Thoracic aorta (tissue), 2 donors: ENCODE data around the gene DMWD. TPM values are rescaled to one million over a fixed set of nuclear protein-coding genes. Genes with fewer than 3 reads are reported as not detected.

Experiments
- ATAC-seq: fragments of 150-250 bp; one replicate; pipeline ENCODE4 v1.8.0; 2017; ENCODE audit warnings: low read depth; ENCODE audit not compliant: insufficient number of reproducible peaks, low FRiP score
- DNase-seq: peaks from one replicate; pipeline ENCODE4 v3.0.0-alpha.2; 2020; ENCODE audit warnings: low spot score
- H3K27ac ChIP-seq, 2 donors: fragments of 200-600 bp; sonication (generic); 1 replicate in 1 of 2; 2 replicates in 1 of 2; pipeline ENCODE4 v1.5.1; 2016; ENCODE audit warnings: mild to moderate bottlenecking in 2 of 2, moderate library complexity in 2 of 2
- H3K27me3 ChIP-seq: fragments of 200-600 bp; sonication (generic); replicated peaks from 2 replicates; pipeline ENCODE4 v1.6.0; 2016; ENCODE audit warnings: mild to moderate bottlenecking; ENCODE audit not compliant: insufficient read depth
- H3K36me3 ChIP-seq: fragments of 200-600 bp; sonication (generic); one replicate; pipeline ENCODE4 v1.5.1; 2016
- H3K4me1 ChIP-seq, 2 donors: fragments of 200-600 bp; sonication (generic); 1 replicate in 1 of 2; 2 replicates in 1 of 2; pipeline versions ENCODE4 v1.5.1 to v1.6.0; 2016; ENCODE audit warnings: low read depth in 2 of 2, mild to moderate bottlenecking in 1 of 2; ENCODE audit not compliant: control insufficient read depth in 1 of 2
- H3K4me3 ChIP-seq: fragments of 200-600 bp; sonication (generic); 2 replicates; pipeline ENCODE4 v1.5.1; 2016; ENCODE audit warnings: mild to moderate bottlenecking
- H3K9me3 ChIP-seq: fragments of 200-600 bp; sonication (generic); 2 replicates; pipeline ENCODE4 v1.5.1; 2016
- total RNA-seq, 2 donors: library from RNA; depleted of rRNA; stranded (reverse); fragments of >200 nt; gene quantifications; one replicate each; pipeline versions ENCODE4 v1.1.0 to v1.2.3, GENCODE V29; 2016
- TF ChIP-seq, protein P1 (sequence below): fragments of 200-600 bp; sonication (generic); IDR thresholded peaks from one replicate; pipeline ENCODE4 v1.5.1; 2019; ENCODE audit warnings: antibody characterized with exemption

The DMWD gene
- total RNA-seq, 2 donors from 2014 or later: 79.1 to 91.1 TPM

DNA sequence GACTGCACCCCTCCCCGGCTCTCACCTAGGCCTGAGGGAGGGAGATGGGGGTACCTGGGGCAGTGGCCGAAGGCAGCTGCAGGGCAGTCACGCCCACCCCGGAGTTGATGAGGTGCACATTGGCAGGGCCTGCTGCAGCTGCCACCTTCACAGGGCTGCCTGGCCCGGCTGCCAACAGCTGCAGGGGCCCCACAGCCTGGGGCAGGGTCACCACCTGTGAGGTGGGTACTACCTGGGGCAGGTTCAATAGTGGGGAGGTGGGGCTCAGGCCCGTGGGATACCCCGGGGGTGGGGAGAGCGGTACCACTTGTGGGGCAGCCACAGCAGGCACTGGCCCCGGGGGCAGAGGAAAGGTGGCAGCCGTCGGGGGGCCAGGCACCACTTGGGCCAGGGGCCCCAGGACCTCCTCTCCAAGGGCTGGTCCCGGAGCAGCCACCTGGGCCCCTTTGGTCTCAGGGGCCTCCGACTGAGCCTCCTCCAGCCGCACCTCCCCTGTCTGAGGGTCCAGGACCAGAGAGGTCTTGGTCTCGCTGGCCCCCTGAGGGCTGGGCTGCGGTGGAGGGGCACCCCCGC lies 26.3 kb downstream of the DMWD start:
- H3K4me1 ChIP-seq: peaks cover 31 to 49% of the 10 kb centered on the region in 2 donors
- DNase-seq: no peak
- H3K4me3 ChIP-seq: peak overlapping the region; percentile 98

GRCh38 chr19:45765702-45766295 lies 26.8 kb downstream of the DMWD start:
- DNase-seq (no peak), ATAC-seq (no peak)
- no peaks in the 10 kb centered on the region for H3K9me3 ChIP-seq
- TF ChIP-seq, protein P1, sequence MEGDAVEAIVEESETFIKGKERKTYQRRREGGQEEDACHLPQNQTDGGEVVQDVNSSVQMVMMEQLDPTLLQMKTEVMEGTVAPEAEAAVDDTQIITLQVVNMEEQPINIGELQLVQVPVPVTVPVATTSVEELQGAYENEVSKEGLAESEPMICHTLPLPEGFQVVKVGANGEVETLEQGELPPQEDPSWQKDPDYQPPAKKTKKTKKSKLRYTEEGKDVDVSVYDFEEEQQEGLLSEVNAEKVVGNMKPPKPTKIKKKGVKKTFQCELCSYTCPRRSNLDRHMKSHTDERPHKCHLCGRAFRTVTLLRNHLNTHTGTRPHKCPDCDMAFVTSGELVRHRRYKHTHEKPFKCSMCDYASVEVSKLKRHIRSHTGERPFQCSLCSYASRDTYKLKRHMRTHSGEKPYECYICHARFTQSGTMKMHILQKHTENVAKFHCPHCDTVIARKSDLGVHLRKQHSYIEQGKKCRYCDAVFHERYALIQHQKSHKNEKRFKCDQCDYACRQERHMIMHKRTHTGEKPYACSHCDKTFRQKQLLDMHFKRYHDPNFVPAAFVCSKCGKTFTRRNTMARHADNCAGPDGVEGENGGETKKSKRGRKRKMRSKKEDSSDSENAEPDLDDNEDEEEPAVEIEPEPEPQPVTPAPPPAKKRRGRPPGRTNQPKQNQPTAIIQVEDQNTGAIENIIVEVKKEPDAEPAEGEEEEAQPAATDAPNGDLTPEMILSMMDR: no peak
- peaks cover 31 to 43% of the 10 kb centered on the region in 2 donors for H3K4me1 ChIP-seq
- peak overlapping the region; percentile 94 to 98 for H3K27ac ChIP-seq
- no peaks in the 10 kb centered on the region for H3K36me3 ChIP-seq
- H3K27me3 ChIP-seq: no peaks in the 10 kb centered on the region
- H3K4me3 ChIP-seq: peak overlapping the region; percentile 98

More for the DNA sequence above, 26.3 kb downstream of the DMWD start:
- TF ChIP-seq, protein P1: no peak
- Histone ChIP-seq H3K27ac (peak overlapping the region; percentile 94 to 98), H3K9me3 (no peaks in the 10 kb centered on the region), H3K36me3 (peaks cover 3% of the 10 kb centered on the region), H3K27me3 (no peaks in the 10 kb centered on the region)
- no peak for ATAC-seq

- no peaks in the 10 kb centered on the region for H3K9me3 ChIP-seq
- H3K4me1 ChIP-seq: peaks cover 31 to 41% of the 10 kb centered on the region in 2 donors
- ATAC-seq: no peak
- DNase-seq: no peak
- TF ChIP-seq, protein P1: no peak
- H3K27ac ChIP-seq: peak overlapping the region; percentile 94 to 98
- H3K27me3 ChIP-seq: no peaks in the 10 kb centered on the region
- H3K4me3 ChIP-seq: peak overlapping the region; percentile 53
- H3K36me3 ChIP-seq: no peaks in the 10 kb centered on the region
Observed at GRCh38 chr19:45764945-45765701, 27.5 kb downstream of the DMWD start.

GRCh38 chr19:45764475-45764874 lies 28.2 kb downstream of the DMWD start:
- TF ChIP-seq, protein P1: no peak
- Histone ChIP-seq H3K27me3 (no peaks in the 10 kb centered on the region), H3K9me3 (no peaks in the 10 kb centered on the region), H3K4me1 (peaks cover 31 to 41% of the 10 kb centered on the region in 2 donors), H3K36me3 (no peaks in the 10 kb centered on the region), H3K4me3 (peak overlapping the region; percentile 53), H3K27ac (peak overlapping the region; percentile 94 to 98)
- no peak for ATAC-seq
- no peak for DNase-seq

DNA sequence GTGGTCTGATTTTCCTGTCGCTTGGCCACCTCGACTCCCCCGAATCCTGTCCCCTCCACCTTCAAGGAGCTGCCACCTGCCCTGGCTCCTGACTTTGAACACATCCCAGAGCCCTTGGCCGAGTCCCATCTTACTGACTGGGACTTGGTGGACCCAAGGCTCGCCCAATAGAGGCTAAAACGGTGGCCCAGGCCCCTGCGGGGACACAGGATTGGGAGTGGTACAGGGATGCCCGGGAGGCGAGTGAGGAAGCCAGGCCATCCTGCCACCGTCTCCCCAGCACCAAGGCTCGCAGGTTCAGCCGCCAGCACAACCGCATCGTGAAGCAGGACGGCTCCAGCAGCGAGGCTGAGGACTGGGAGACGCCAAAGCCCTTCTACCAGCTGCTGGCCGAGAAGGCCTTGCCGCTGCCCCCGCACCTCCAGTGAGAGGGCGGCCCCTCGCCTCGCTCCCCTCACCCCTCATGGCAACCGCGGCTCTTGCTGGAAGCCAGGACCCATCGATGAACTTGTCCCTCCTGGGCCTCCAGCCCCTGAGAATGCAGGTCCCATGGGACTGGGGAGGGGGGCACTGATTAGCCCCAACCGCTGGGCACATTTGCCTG lies 28.9 kb downstream of the DMWD start:
- H3K9me3 ChIP-seq: no peaks in the 10 kb centered on the region
- H3K4me1 ChIP-seq: peaks cover 31 to 41% of the 10 kb centered on the region in 2 donors
- peak overlapping the region; percentile 53 for H3K4me3 ChIP-seq
- no peaks in the 10 kb centered on the region for H3K36me3 ChIP-seq
- DNase-seq (no peak), ATAC-seq (no peak)
- TF ChIP-seq, protein P1: no peak
- peak overlapping the region; percentile 94 to 98 for H3K27ac ChIP-seq
- H3K27me3 ChIP-seq: no peaks in the 10 kb centered on the region
